Muscle of arm (tissue), 12 donors: ENCODE results near the gene MGLL. TPM values are rescaled to one million over a fixed set of nuclear protein-coding genes. Genes with fewer than 3 reads are reported as not detected.

Source experiments
- DNase-seq: peaks from one replicate; pipeline ENCODE4 v3.0.0-alpha.2; 2013
- polyA plus RNA-seq, 12 donors: library from polyadenylated mRNA; unstranded; fragments of 120-200 nt; gene quantifications; one replicate each; pipeline ENCODE4 v1.2.1, GENCODE V29; 2013; ENCODE audit not compliant: insufficient read length in 12 of 12

Gene MGLL
- polyA plus RNA-seq, 12 donors = 16.2 to 29.9 (median 24.6) TPM; not detected in 1

- DNase-seq = no peak
These were observed 6.4 kb downstream of the MGLL start for GRCh38 chr3:127815641-127816605.

- DNase-seq = no peak
These were observed 7.3 kb downstream of the MGLL start for GRCh38 chr3:127815001-127815400.

- DNase-seq = no peak
These were observed 8.0 kb downstream of the MGLL start for GRCh38 chr3:127814325-127814781.

GRCh38 chr3:127812151-127812550, 10.2 kb downstream of the MGLL start:
- DNase-seq = no peak

GRCh38 chr3:127811717-127812116, 10.6 kb downstream of the MGLL start:
- no peak for DNase-seq

GRCh38 chr3:127809611-127810010, 12.7 kb downstream of the MGLL start:
- DNase-seq = no peak

GRCh38 chr3:127809211-127809610, 13.1 kb downstream of the MGLL start:
- no peak for DNase-seq

GRCh38 chr3:127808197-127808596, 14.1 kb downstream of the MGLL start:
- no peak for DNase-seq

GRCh38 chr3:127805026-127805753, 17.1 kb downstream of the MGLL start:
- DNase-seq = no peak

GRCh38 chr3:127804141-127804540, 18.2 kb downstream of the MGLL start:
- no peak for DNase-seq

- no peak for DNase-seq
These were observed 18.7 kb downstream of the MGLL start for GRCh38 chr3:127803619-127804018.

- DNase-seq = no peak
These were observed 19.7 kb downstream of the MGLL start for GRCh38 chr3:127802606-127803005.

- no peak for DNase-seq
These were observed 20.5 kb downstream of the MGLL start for GRCh38 chr3:127801731-127802313.

GRCh38 chr3:127800508-127800907, 21.8 kb downstream of the MGLL start:
- no peak for DNase-seq

- DNase-seq = no peak
These were observed 22.7 kb downstream of the MGLL start for GRCh38 chr3:127799476-127800222.

GRCh38 chr3:127798716-127799115, 23.6 kb downstream of the MGLL start:
- DNase-seq = no peak

- no peak for DNase-seq
These were observed 25.5 kb downstream of the MGLL start for GRCh38 chr3:127796831-127797150.

- DNase-seq = no peak
These were observed 26.1 kb downstream of the MGLL start for GRCh38 chr3:127796045-127796830.

GRCh38 chr3:127794972-127795371, 27.3 kb downstream of the MGLL start:
- no peak for DNase-seq

- DNase-seq = no peak
These were observed 27.9 kb downstream of the MGLL start for GRCh38 chr3:127794402-127794801.
